Upper lobe of left lung (tissue), 6 donors: ENCODE measurements around the gene CHST13. TPM values are rescaled to one million over a fixed set of nuclear protein-coding genes. Genes with fewer than 3 reads are reported as not detected.
A peak's percentile ranks its signal among the peaks of the same experiment; 100 is the strongest.

Experiments
- ATAC-seq, 2 donors: fragments of 200-7000 bp; cut with Tn5 transposase; one replicate each; pipeline ENCODE4 v1.9.1; 2022; ENCODE audit warnings: mild to moderate bottlenecking in 2 of 2, moderate library complexity in 2 of 2; ENCODE audit not compliant: low FRiP score in 2 of 2
- DNase-seq, 2 donors: peaks; one replicate each; pipeline ENCODE4 v3.0.0-alpha.2; 2019 to 2020
- H3K27ac ChIP-seq, 4 donors: fragments of 200-600 bp; sonication (generic); one replicate each; pipeline ENCODE4 v1.5.1; 2016 to 2019
- H3K27me3 ChIP-seq, 4 donors: fragments of 200-600 bp; sonication (generic); one replicate each; pipeline ENCODE4 v1.5.1; 2017 to 2019
- H3K36me3 ChIP-seq, 4 donors: fragments of 200-600 bp; sonication (generic); one replicate each; pipeline ENCODE4 v1.5.1; 2016 to 2019
- H3K4me1 ChIP-seq, 4 donors: fragments of 200-600 bp; sonication (generic); one replicate each; pipeline ENCODE4 v1.5.1; 2018 to 2019
- H3K4me3 ChIP-seq, 4 donors: fragments of 200-600 bp; sonication (generic); one replicate each; pipeline ENCODE4 v1.5.1; 2017 to 2019; ENCODE audit warnings: mild to moderate bottlenecking in 2 of 4, moderate library complexity in 1 of 4
- H3K9me3 ChIP-seq, 4 donors: fragments of 200-600 bp; sonication (generic); one replicate each; pipeline ENCODE4 v1.5.1; 2018 to 2019
- EP300 ChIP-seq, 4 donors: sonication (generic); formaldehyde crosslinking; IDR thresholded peaks; one replicate each; pipeline ENCODE4 v1.5.1; 2017; ENCODE audit warnings: antibody characterized with exemption in 4 of 4, control low read depth in 2 of 4
- POLR2A ChIP-seq, 4 donors: fragments of 450-650 bp; IDR thresholded peaks; one replicate each; pipeline ENCODE4 v1.5.1; 2016 to 2017; ENCODE audit warnings: antibody characterized with exemption in 4 of 4, mild to moderate bottlenecking in 2 of 4
- POLR2AphosphoS5 ChIP-seq, 2 donors: sonication (generic); formaldehyde crosslinking; IDR thresholded peaks; one replicate each; pipeline ENCODE4 v1.5.1; 2017; ENCODE audit warnings: antibody characterized with exemption in 2 of 2
- WGBS, 2 donors: methylation state at CpG; one replicate each; pipeline ENCODE4 v1.1.5; 2017 to 2018; 5-methylcytosine and 5-hydroxymethylcytosine counted together
- total RNA-seq, 6 donors: library from RNA; depleted of rRNA in 4 of 6; stranded (reverse); fragments of >200 nt in 4 of 6; gene quantifications; one replicate each; pipeline versions ENCODE4 v1.1.0 to v1.2.1, GENCODE V29; 2016 to 2021
- TF ChIP-seq, protein P1 (sequence below), 6 experiments: fragments of 450-650 bp in 4 of 6; fragments of 200-600 bp in 2 of 6; sonication (generic) in 2 of 6; IDR thresholded peaks; one replicate each; pipeline ENCODE4 v1.5.1; 2016 to 2019; ENCODE audit warnings: antibody characterized with exemption in 6 of 6
- donor health status: DM: no; HTN: no; CAD: no; lungs with moderate emphysema.
- donor health status: DM: no; HTN: yes; CAD: no; lungs with severe emphysema.

CHST13 gene
- total RNA-seq, 6 donors from 2014 or later: 0.57 to 3.1 (median 2.0) TPM; not detected in 2

DNA sequence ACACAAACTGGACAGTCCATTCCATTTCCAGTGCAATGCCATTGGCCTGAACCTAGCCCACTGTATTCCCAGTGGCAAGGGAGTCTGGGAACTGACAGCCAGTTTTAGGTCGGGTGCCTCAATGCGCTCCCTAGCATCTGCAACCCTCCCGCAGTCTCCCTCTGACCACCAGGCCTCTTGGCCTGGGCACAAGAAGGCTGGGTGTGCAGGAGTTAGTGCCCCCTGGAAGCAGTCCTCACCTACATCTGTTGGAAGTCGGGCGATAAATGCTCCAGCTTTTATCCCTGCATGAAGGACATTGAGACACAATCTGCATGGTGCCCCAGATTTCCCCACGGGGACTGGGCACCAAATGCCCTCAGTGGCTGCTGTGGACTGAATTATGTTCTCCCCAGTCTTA, 22.1 kb downstream of the CHST13 start:
- no peak for ATAC-seq
- Histone ChIP-seq H3K9me3 (no peaks in the 10 kb centered on the region), H3K36me3 (no peaks in the 10 kb centered on the region), H3K4me1 (peaks cover 0 to 9% (median under 1%) of the 10 kb centered on the region in 4 donors), H3K27ac (no peak overlapping the region), H3K4me3 (no peak overlapping the region), H3K27me3 (peaks cover 0 to 13% (median 3%) of the 10 kb centered on the region in 4 donors)
- 96 to 100% methylated on average over 2 to 6 of the region's 6 CpGs for WGBS, 2 donors
- peak in 1 of 2 donors; percentile 9 for DNase-seq
- TF ChIP-seq POLR2AphosphoS5 (IDR thresholded peaks at IDR 0.05): no peak
- TF ChIP-seq, protein P1, sequence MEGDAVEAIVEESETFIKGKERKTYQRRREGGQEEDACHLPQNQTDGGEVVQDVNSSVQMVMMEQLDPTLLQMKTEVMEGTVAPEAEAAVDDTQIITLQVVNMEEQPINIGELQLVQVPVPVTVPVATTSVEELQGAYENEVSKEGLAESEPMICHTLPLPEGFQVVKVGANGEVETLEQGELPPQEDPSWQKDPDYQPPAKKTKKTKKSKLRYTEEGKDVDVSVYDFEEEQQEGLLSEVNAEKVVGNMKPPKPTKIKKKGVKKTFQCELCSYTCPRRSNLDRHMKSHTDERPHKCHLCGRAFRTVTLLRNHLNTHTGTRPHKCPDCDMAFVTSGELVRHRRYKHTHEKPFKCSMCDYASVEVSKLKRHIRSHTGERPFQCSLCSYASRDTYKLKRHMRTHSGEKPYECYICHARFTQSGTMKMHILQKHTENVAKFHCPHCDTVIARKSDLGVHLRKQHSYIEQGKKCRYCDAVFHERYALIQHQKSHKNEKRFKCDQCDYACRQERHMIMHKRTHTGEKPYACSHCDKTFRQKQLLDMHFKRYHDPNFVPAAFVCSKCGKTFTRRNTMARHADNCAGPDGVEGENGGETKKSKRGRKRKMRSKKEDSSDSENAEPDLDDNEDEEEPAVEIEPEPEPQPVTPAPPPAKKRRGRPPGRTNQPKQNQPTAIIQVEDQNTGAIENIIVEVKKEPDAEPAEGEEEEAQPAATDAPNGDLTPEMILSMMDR (IDR thresholded peaks at IDR 0.05): no peak
- no peak for TF ChIP-seq POLR2A (IDR thresholded peaks at IDR 0.05)

- ATAC-seq (no peak), DNase-seq (peak in 1 of 2 donors; percentile 13)
- 78 to 80% methylated on average over 8 of the region's 8 CpGs for WGBS, 2 donors
- peaks cover 0 to 7% (median 2%) of the 10 kb centered on the region in 4 donors for H3K27me3 ChIP-seq
- H3K9me3 ChIP-seq: no peaks in the 10 kb centered on the region
- TF ChIP-seq, protein P1 (IDR thresholded peaks at IDR 0.05): no peak
- no peaks in the 10 kb centered on the region for H3K36me3 ChIP-seq
- H3K4me3 ChIP-seq: no peak overlapping the region
- H3K27ac ChIP-seq: no peak overlapping the region
- H3K4me1 ChIP-seq: peaks cover 0 to 6% (median 0%) of the 10 kb centered on the region in 4 donors
Measured at GRCh38 chr3:126546549-126547239, 22.7 kb downstream of the CHST13 start.

DNA sequence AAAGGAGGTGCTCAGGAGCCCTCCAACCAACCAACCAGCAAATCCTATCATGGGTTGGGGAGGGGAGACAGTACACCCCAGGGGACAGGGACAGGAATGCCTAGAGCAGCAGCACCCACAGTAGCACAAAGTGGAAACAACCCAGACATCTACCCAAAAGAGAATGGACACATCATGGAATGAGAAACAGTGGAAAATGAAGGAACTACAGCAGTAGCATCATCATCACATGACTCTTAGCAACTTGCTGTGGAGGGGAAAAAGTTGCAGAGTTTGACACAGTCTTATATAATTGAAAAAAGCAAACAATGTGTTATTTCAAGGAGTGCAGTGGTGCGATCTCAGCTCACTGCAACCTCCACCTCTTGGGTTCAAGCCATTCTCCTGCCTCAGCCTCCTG, 23.8 kb downstream of the CHST13 start:
- Histone ChIP-seq H3K4me3 (no peak overlapping the region), H3K9me3 (no peaks in the 10 kb centered on the region), H3K36me3 (no peaks in the 10 kb centered on the region), H3K4me1 (no peaks in the 10 kb centered on the region), H3K27me3 (no peaks in the 10 kb centered on the region), H3K27ac (no peak overlapping the region)
- ATAC-seq (no peak), DNase-seq (peak in 1 of 2 donors; percentile 6)
- TF ChIP-seq, protein P1 (IDR thresholded peaks at IDR 0.05): no peak
- TF ChIP-seq POLR2AphosphoS5 (IDR thresholded peaks at IDR 0.05) (no peak), POLR2A (IDR thresholded peaks at IDR 0.05) (no peak), EP300 (IDR thresholded peaks at IDR 0.05) (no peak)
- 67 to 75% methylated on average over 1 of the region's 1 CpG for WGBS, 2 donors

DNA sequence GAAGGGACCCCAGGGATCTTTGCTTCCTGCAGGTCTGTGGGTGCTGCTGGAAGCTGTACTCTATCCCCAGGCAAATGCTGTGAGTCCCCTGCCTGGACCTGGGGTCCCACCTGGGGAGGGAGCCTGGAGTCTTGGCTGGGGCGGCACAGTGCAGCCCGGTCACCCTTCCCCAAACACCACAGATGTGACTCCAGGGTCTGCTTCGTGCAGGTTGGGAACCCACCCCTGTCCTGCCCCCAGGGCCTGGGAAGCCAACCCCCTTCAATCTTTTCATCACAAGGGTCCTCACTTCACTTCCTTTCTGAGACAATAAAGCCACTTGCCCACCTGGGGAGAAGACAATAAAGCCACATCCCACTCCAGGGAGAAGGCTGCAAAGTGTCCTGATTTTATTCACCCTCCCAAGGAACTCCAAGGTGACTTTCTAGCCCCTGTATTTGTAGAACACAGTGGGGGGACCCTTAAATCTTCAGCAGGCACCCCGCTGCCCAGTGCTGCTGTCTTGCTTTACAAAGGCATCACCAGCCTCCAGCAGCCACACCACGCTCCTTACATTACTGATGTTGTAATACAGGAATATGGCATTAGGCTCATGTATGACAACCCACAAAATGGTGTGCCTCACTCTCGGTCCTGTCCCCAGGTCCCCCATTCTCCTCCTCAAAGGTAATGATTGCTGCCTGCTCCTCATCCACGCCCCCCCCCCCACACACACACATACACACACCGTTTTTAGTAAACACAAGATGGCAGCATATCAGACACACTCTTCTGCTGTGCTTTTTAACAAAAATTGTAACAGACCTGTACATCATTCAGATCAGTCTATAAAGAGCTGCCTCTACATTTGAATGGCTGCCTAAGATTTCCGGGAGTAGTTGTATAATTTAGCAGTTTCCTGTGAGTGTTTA, 24.9 kb downstream of the CHST13 start:
- no peaks in the 10 kb centered on the region for H3K27me3 ChIP-seq
- DNase-seq (peak; percentile 8 to 25), ATAC-seq (no peak)
- no peak overlapping the region for H3K4me3 ChIP-seq
- H3K9me3 ChIP-seq: no peaks in the 10 kb centered on the region
- WGBS, 2 donors: 35 to 50% methylated on average over 5 to 9 of the region's 9 CpGs
- no peak overlapping the region for H3K27ac ChIP-seq
- H3K36me3 ChIP-seq: no peaks in the 10 kb centered on the region
- no peaks in the 10 kb centered on the region for H3K4me1 ChIP-seq
- TF ChIP-seq POLR2AphosphoS5 (IDR thresholded peaks at IDR 0.05) (no peak), POLR2A (IDR thresholded peaks at IDR 0.05) (no peak), EP300 (IDR thresholded peaks at IDR 0.05) (no peak)
- TF ChIP-seq, protein P1 (IDR thresholded peaks at IDR 0.05): no peak
